ENCODE data around the gene GNPTG. TPM values are rescaled to one million over a fixed set of nuclear protein-coding genes. Genes with fewer than 3 reads are reported as not detected.

GNPTG gene
- total and polyA plus RNA-seq, 2 of the 13 experiments (the other 11 are each of a cell fraction or from before 2014, with no cell fraction given), result 22.7 to 71.1 TPM

DNA sequence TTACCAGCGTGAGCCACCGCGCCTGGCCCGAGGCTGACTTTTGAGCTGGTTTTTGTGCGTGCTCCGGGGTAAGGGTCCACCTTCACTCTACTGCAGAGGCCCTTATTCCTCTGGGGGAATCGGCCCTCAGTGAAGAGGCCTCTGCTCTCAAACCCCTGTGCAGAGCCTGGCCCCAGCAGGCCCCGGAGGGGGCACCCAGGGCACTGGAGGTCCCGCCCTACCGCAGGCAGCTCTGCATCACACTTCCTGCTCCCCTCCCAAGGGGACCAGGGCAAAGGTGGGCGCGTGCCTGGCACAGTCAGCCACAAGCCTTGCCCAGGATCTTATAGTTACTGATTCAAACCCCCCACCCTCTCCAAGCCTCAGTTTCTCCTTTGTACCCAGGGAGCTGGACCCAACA is 45.9 kb upstream of the GNPTG start (continued):
- TF ChIP-seq FOXJ3 (CRISPR knock-in tag; IDR thresholded peaks at IDR 0.05; ENCODE audit: borderline replicate concordance) (no peak), ZNF496 (CRISPR knock-in tag; IDR thresholded peaks at IDR 0.05; ENCODE audit: insufficient replicate concordance) (no peak), PPARG (CRISPR knock-in tag; conservative IDR thresholded peaks at IDR 0.05) (peak; percentile 71; the same call in 1 of the 2 replicates), ESRRA (CRISPR knock-in tag; IDR thresholded peaks at IDR 0.05; ENCODE audit: low read depth) (no peak), ZNF703 (CRISPR knock-in tag; IDR thresholded peaks at IDR 0.05; ENCODE audit: borderline replicate concordance) (no peak), ELF3 (CRISPR knock-in tag; IDR thresholded peaks at IDR 0.05) (peak; percentile 35; the same call in 1 of the 2 replicates), CEBPB (IDR thresholded peaks at IDR 0.05; ENCODE audit: borderline replicate concordance, low read depth, low read length) (no peak), HNRNPH1 (optimal IDR thresholded peaks at IDR 0.05; ENCODE audit: low read depth, low read length) (no peak)
- TF ChIP-seq, protein P1, sequence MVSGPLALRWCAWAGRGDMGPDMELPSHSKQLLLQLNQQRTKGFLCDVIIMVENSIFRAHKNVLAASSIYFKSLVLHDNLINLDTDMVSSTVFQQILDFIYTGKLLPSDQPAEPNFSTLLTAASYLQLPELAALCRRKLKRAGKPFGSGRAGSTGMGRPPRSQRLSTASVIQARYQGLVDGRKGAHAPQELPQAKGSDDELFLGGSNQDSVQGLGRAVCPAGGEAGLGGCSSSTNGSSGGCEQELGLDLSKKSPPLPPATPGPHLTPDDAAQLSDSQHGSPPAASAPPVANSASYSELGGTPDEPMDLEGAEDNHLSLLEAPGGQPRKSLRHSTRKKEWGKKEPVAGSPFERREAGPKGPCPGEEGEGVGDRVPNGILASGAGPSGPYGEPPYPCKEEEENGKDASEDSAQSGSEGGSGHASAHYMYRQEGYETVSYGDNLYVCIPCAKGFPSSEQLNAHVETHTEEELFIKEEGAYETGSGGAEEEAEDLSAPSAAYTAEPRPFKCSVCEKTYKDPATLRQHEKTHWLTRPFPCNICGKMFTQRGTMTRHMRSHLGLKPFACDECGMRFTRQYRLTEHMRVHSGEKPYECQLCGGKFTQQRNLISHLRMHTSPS (CRISPR knock-in tag; IDR thresholded peaks at IDR 0.05; ENCODE audit: low read depth), result peak; percentile 84; the same call in 1 of the 2 replicates
- TF ChIP-seq, protein P2, sequence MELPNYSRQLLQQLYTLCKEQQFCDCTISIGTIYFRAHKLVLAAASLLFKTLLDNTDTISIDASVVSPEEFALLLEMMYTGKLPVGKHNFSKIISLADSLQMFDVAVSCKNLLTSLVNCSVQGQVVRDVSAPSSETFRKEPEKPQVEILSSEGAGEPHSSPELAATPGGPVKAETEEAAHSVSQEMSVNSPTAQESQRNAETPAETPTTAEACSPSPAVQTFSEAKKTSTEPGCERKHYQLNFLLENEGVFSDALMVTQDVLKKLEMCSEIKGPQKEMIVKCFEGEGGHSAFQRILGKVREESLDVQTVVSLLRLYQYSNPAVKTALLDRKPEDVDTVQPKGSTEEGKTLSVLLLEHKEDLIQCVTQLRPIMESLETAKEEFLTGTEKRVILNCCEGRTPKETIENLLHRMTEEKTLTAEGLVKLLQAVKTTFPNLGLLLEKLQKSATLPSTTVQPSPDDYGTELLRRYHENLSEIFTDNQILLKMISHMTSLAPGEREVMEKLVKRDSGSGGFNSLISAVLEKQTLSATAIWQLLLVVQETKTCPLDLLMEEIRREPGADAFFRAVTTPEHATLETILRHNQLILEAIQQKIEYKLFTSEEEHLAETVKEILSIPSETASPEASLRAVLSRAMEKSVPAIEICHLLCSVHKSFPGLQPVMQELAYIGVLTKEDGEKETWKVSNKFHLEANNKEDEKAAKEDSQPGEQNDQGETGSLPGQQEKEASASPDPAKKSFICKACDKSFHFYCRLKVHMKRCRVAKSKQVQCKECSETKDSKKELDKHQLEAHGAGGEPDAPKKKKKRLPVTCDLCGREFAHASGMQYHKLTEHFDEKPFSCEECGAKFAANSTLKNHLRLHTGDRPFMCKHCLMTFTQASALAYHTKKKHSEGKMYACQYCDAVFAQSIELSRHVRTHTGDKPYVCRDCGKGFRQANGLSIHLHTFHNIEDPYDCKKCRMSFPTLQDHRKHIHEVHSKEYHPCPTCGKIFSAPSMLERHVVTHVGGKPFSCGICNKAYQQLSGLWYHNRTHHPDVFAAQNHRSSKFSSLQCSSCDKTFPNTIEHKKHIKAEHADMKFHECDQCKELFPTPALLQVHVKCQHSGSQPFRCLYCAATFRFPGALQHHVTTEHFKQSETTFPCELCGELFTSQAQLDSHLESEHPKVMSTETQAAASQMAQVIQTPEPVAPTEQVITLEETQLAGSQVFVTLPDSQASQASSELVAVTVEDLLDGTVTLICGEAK (IDR thresholded peaks at IDR 0.05), result no peak
- TF ChIP-seq, protein P2 (CRISPR knock-in tag; IDR thresholded peaks at IDR 0.05), result no peak
- TF ChIP-seq, protein P3, sequence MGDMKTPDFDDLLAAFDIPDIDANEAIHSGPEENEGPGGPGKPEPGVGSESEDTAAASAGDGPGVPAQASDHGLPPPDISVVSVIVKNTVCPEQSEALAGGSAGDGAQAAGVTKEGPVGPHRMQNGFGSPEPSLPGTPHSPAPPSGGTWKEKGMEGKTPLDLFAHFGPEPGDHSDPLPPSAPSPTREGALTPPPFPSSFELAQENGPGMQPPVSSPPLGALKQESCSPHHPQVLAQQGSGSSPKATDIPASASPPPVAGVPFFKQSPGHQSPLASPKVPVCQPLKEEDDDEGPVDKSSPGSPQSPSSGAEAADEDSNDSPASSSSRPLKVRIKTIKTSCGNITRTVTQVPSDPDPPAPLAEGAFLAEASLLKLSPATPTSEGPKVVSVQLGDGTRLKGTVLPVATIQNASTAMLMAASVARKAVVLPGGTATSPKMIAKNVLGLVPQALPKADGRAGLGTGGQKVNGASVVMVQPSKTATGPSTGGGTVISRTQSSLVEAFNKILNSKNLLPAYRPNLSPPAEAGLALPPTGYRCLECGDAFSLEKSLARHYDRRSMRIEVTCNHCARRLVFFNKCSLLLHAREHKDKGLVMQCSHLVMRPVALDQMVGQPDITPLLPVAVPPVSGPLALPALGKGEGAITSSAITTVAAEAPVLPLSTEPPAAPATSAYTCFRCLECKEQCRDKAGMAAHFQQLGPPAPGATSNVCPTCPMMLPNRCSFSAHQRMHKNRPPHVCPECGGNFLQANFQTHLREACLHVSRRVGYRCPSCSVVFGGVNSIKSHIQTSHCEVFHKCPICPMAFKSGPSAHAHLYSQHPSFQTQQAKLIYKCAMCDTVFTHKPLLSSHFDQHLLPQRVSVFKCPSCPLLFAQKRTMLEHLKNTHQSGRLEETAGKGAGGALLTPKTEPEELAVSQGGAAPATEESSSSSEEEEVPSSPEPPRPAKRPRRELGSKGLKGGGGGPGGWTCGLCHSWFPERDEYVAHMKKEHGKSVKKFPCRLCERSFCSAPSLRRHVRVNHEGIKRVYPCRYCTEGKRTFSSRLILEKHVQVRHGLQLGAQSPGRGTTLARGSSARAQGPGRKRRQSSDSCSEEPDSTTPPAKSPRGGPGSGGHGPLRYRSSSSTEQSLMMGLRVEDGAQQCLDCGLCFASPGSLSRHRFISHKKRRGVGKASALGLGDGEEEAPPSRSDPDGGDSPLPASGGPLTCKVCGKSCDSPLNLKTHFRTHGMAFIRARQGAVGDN (CRISPR knock-in tag; IDR thresholded peaks at IDR 0.05), result peak; percentile 66
